HepG2 (cell line): ENCODE measurements around the gene DDIT4. TPM values are rescaled to one million over a fixed set of nuclear protein-coding genes. Genes with fewer than 3 reads are reported as not detected.

Experiments
- CEBPB ChIP-seq: IDR thresholded peaks from 2 replicates; pipeline ENCODE4 v1.6.1; 2011; ENCODE audit warnings: low read depth, low read length, improper control_type of control experiment, borderline replicate concordance
- CERS6 ChIP-seq: sonication (generic); formaldehyde crosslinking; IDR thresholded peaks from 2 replicates; pipeline ENCODE4 v1.5.0; 2020; ENCODE audit warnings: missing genetic modification reagents
- EED ChIP-seq: sonication (generic); formaldehyde crosslinking; IDR thresholded peaks from 2 replicates; pipeline ENCODE4 v1.5.0; 2020; ENCODE audit warnings: mild to moderate bottlenecking, missing genetic modification reagents
- GABPA ChIP-seq, 2 experiments: IDR thresholded peaks; 2 replicates each; pipeline ENCODE4 v1.6.1; 2011 to 2016; ENCODE audit warnings: low read depth in 2 of 2, low read length in 1 of 2, missing biosample characterization in 1 of 2, missing genetic modification characterization in 1 of 2
- GLI4 ChIP-seq: sonication (generic); formaldehyde crosslinking; IDR thresholded peaks from 2 replicates; pipeline ENCODE4 v1.5.1; 2020; ENCODE audit warnings: missing genetic modification reagents, mild to moderate bottlenecking, moderate library complexity, borderline replicate concordance
- GPBP1L1 ChIP-seq: sonication (generic); formaldehyde crosslinking; IDR thresholded peaks from 2 replicates; pipeline ENCODE4 v1.5.0; 2020; ENCODE audit warnings: mild to moderate bottlenecking, missing genetic modification reagents
- IRF2 ChIP-seq: IDR thresholded peaks from 2 replicates; pipeline ENCODE4 v1.6.1; 2018; ENCODE audit warnings: missing genetic modification reagents, missing compliant biosample characterization
- MBD4 ChIP-seq: IDR thresholded peaks from 2 replicates; pipeline ENCODE4 v1.6.1; 2012; ENCODE audit warnings: low read length, inconsistent platforms, borderline replicate concordance
- MEF2D ChIP-seq: sonication (generic); formaldehyde crosslinking; IDR thresholded peaks from 2 replicates; pipeline ENCODE4 v1.5.1; 2020; ENCODE audit warnings: mild to moderate bottlenecking, missing genetic modification reagents
- MXI1 ChIP-seq: IDR thresholded peaks from 3 replicates; pipeline ENCODE4 v1.6.1; 2012; ENCODE audit warnings: low read depth, low read length, inconsistent platforms, borderline replicate concordance
- POLR2AphosphoS5 ChIP-seq: IDR thresholded peaks from 2 replicates; pipeline ENCODE4 v1.6.1; 2012; ENCODE audit warnings: low read depth, low read length
- SAP130 ChIP-seq: IDR thresholded peaks from 2 replicates; pipeline ENCODE4 v1.6.1; 2016; ENCODE audit warnings: low read depth
- ZBTB10 ChIP-seq: sonication (generic); formaldehyde crosslinking; IDR thresholded peaks from 2 replicates; pipeline ENCODE4 v1.4.0; 2020; ENCODE audit warnings: missing genetic modification reagents, borderline replicate concordance
- ZBTB25 ChIP-seq: IDR thresholded peaks from 2 replicates; pipeline ENCODE4 v1.6.1; 2018; ENCODE audit warnings: missing genetic modification reagents
- ZBTB38 ChIP-seq: sonication (generic); formaldehyde crosslinking; IDR thresholded peaks from 2 replicates; pipeline ENCODE4 v1.5.1; 2020; ENCODE audit warnings: mild to moderate bottlenecking, missing genetic modification reagents
- ZNF205 ChIP-seq: IDR thresholded peaks from 2 replicates; pipeline ENCODE4 v1.6.1; 2018; ENCODE audit warnings: missing biosample characterization, missing genetic modification reagents
- ZNF383 ChIP-seq: sonication (generic); formaldehyde crosslinking; IDR thresholded peaks from 2 replicates; pipeline ENCODE4 v1.4.0; 2020; ENCODE audit warnings: missing genetic modification reagents, mild to moderate bottlenecking, borderline replicate concordance
- ZNF687 ChIP-seq: sonication (generic); formaldehyde crosslinking; IDR thresholded peaks from 2 replicates; pipeline ENCODE4 v1.5.1; 2020; ENCODE audit warnings: mild to moderate bottlenecking, missing genetic modification reagents, moderate library complexity
- polyA plus RNA-seq, 8 experiments: library from polyadenylated mRNA; depleted of rRNA in 3 of 8; stranded (reverse) in 7 of 8; unstranded in 1 of 8; fragments of >200 nt; fragmentation: Illumina TruSeq in 4 of 8; extraction: Trizol in 4 of 8; gene quantifications; 2 replicates each; pipeline versions ENCODE4 v1.2.1 to v1.2.3, GENCODE V29; 2011 to 2016; ENCODE audit warnings: low read depth in 4 of 8, missing spikeins in 1 of 8, mixed read lengths in 1 of 8; ENCODE audit not compliant: insufficient read depth in 1 of 8
- total RNA-seq, 5 experiments: library from RNA; depleted of rRNA; stranded (reverse); fragments of >200 nt; fragmentation: Illumina TruSeq; extraction: Trizol; gene quantifications; 2 replicates each; pipeline ENCODE4 v1.2.3, GENCODE V29; 2016; ENCODE audit warnings: low read depth in 1 of 5

DDIT4 gene
- total and polyA plus RNA-seq, 2 of the 13 experiments (the other 11 are each of a cell fraction or from before 2014, with no cell fraction given), result 35.6 to 40.7 TPM

- TF ChIP-seq CERS6, result no peak
- 0 out of 2 replicates have a peak, but pooled peaks have one; percentile 56 for TF ChIP-seq EED (CRISPR knock-in tag)
- TF ChIP-seq ZBTB25 (CRISPR knock-in tag), result no peak
- TF ChIP-seq ZNF687 (CRISPR knock-in tag), result peak; percentile 29; the same call in 1 of the 2 replicates
- 0 out of 2 replicates have a peak, but pooled peaks have one; percentile 37 for TF ChIP-seq MEF2D (CRISPR knock-in tag)
- TF ChIP-seq MXI1, result no peak
- TF ChIP-seq MBD4, result no peak
- TF ChIP-seq ZBTB38 (CRISPR knock-in tag), result peak; percentile 89
- TF ChIP-seq IRF2 (CRISPR knock-in tag), result no peak
- TF ChIP-seq CEBPB, result no peak
- TF ChIP-seq GLI4, result no peak
- no peak for TF ChIP-seq ZBTB10 (CRISPR knock-in tag)
- no peak for TF ChIP-seq GABPA (IDR thresholded peaks at IDR 0.05; ENCODE audit: low read depth, low read length)
- TF ChIP-seq GABPA (CRISPR knock-in tag; IDR thresholded peaks at IDR 0.05; ENCODE audit: low read depth), result no peak
- TF ChIP-seq POLR2AphosphoS5, result no peak
- TF ChIP-seq ZNF383 (CRISPR knock-in tag), result no peak
- no peak for TF ChIP-seq SAP130 (CRISPR knock-in tag)
- TF ChIP-seq GPBP1L1 (CRISPR knock-in tag), result no peak
- TF ChIP-seq ZNF205, result no peak
Measured at GRCh38 chr10:72322280-72323058, 48.7 kb downstream of the DDIT4 start (continued).
